ENCODE measurements around the gene TNFAIP2. TPM values are rescaled to one million over a fixed set of nuclear protein-coding genes. Genes with fewer than 3 reads are reported as not detected.
A peak's percentile ranks its signal among the peaks of the same experiment; 100 is the strongest.

The TNFAIP2 gene
- total RNA-seq, 1 donor from 2014 or later, result 21.5 TPM

DNA sequence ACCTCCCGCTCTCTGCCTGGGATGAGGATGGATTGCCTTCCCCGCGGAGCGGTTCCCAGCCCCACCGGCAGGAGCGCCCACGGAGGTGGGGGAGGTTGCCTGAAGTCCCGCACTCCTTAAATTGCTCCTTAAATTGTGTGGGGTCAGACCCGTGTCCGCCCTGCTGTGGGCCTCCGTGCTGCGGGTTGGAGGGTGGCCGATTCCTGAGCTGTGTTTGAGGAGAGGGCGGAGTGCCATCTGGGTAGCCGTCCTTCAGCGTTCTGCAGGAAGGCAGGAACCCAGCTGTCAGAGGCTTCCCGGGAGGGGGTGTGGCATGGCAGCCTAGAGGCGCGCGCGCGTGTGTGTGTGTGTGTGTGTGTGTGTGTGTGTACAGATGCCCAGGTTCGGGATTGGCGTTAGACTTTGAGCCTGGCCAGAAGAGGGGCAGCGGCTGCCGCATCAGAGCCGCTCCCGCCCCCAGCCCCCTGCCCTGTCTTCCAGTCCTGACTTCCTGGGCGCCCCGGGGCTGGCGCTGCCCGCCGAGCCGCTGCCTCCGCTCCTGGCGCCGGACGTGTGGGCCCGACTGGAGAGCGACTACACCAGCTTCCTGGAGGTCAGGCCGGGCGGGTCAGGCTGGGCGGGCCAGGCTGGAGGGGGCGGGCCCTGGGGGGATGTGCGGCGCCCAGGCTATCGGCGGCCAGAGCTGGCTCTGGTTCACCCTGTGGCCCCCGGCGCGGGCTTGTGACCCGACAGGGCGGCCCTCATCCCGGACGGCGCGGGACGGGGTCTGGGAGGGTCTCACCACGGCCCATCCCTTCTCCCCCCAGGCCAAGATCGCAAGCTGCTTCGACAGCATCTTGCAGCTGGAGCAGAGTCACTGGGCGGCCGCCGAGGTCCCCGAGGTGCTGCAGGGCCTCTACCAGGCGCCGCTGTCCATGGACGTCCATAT is 19.5 kb upstream of the TNFAIP2 start:
- DNase-seq (ENCODE audit: extremely low spot score, unreplicated experiment), result no peak
- H3K27me3 Mint-ChIP-seq, result peaks cover 9% of the 10 kb centered on the region

DNA sequence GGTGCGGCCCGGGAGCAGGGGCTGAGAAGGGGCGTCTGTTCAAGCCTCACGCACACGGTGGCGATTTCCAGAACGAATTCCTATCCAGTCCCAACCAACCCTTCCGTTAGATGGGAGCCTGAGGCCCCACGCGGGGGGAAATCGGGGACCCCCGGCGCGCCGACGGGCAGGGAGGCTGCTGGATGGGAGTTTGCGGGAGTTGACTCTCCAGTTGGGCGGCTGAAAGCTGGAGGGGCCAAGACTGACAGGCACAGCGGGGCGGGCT is 18.9 kb upstream of the TNFAIP2 start:
- TF ChIP-seq, protein P1, sequence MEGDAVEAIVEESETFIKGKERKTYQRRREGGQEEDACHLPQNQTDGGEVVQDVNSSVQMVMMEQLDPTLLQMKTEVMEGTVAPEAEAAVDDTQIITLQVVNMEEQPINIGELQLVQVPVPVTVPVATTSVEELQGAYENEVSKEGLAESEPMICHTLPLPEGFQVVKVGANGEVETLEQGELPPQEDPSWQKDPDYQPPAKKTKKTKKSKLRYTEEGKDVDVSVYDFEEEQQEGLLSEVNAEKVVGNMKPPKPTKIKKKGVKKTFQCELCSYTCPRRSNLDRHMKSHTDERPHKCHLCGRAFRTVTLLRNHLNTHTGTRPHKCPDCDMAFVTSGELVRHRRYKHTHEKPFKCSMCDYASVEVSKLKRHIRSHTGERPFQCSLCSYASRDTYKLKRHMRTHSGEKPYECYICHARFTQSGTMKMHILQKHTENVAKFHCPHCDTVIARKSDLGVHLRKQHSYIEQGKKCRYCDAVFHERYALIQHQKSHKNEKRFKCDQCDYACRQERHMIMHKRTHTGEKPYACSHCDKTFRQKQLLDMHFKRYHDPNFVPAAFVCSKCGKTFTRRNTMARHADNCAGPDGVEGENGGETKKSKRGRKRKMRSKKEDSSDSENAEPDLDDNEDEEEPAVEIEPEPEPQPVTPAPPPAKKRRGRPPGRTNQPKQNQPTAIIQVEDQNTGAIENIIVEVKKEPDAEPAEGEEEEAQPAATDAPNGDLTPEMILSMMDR (conservative IDR thresholded peaks at IDR 0.05), result no peak
- peaks cover 9% of the 10 kb centered on the region for H3K27me3 Mint-ChIP-seq
- no peak for DNase-seq (ENCODE audit: extremely low spot score, unreplicated experiment)
- no peaks in the 10 kb centered on the region for H3K9me3 Mint-ChIP-seq
- H3K4me3 Mint-ChIP-seq, result no peak overlapping the region
- peaks cover 13% of the 10 kb centered on the region for H3K4me1 Mint-ChIP-seq (ENCODE audit: unreplicated experiment)
- H3K36me3 Mint-ChIP-seq, result no peaks in the 10 kb centered on the region
- no peak overlapping the region for H3K27ac Mint-ChIP-seq

More for the DNA sequence above, 19.5 kb upstream of the TNFAIP2 start:
- Mint-ChIP-seq H3K4me3 (peak overlapping the region; percentile 28), H3K9me3 (no peaks in the 10 kb centered on the region), H3K4me1 (ENCODE audit: unreplicated experiment) (peaks cover 13% of the 10 kb centered on the region), H3K27ac (no peak overlapping the region), H3K36me3 (no peaks in the 10 kb centered on the region)
- TF ChIP-seq, protein P1 (conservative IDR thresholded peaks at IDR 0.05), result peak; percentile 42

DNA sequence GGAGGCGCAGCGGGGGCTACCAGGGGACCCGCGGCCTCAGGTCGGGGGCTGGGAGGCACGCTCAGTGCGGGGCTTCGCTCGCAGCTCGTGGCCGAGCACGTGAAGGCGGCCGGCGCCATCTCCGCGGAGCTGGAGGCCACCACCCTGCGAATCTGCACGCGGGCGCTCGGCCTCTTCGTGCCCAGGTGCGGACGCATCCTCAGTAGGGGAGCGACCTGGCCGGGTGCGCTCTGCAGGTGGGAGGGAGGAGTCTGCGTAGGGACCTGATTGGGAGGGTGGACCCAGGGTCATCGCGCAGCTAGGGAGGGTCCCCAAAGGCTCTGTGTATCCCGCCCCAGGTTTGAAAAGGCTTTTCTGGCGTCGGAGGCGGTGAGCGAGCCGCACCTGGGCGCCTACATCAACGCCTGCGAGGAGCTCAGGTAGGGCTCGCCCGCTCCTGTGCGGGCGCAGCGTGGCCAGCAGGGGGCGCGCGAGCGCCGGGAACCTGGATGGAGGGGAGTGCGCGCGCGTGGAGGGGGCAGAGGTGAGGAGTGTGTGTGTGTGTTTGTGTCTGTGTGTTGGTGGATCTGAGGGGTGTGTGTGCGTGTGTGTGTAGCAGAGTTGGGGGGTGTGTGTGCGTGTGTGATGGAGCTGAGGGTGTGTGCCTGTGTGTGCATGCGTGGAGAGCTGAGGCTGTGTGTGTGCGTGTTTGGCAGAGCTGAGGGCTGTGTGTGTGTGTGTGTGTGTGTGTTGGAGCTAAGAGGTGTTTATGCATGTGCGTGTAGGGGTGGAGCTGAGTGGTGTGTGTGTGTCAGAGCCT is 18.4 kb upstream of the TNFAIP2 start:
- Mint-ChIP-seq H3K4me1 (ENCODE audit: unreplicated experiment) (peaks cover 13% of the 10 kb centered on the region), H3K36me3 (no peaks in the 10 kb centered on the region), H3K27ac (peak overlapping the region; percentile 69), H3K9me3 (no peaks in the 10 kb centered on the region), H3K4me3 (peak overlapping the region; percentile 69), H3K27me3 (peaks cover 9% of the 10 kb centered on the region)
- TF ChIP-seq, protein P1 (conservative IDR thresholded peaks at IDR 0.05), result peak; percentile 98
- DNase-seq (ENCODE audit: extremely low spot score, unreplicated experiment), result no peak

DNA sequence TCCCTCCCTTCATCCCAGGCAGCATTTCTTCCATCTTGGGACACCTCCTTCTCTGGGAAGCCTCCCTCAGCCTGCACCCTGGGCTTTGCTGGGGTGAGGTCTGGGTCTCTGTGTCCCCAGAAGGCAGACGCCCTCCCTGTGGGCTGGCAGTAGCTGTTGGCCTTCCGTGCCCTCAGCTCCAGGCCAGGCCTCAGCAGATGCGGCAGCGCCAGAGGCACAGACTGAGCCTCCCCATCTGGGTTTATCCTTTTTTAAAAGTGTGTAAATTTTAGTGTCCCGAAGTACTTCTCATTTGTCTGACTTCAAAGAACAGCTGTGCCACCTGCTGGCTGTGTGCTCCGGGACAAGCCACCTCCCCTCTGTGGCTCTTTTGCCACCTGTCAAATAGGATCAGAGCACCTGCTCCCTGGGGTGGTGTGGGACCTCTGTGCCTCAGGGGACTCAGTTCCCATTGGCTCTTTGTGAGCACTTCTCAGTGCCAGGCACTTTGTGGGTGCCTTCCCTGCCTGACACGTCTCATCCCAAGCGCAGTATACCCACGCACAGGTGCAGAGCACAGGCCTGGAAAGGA is 17.6 kb upstream of the TNFAIP2 start:
- no peak overlapping the region for H3K27ac Mint-ChIP-seq
- peaks cover 9% of the 10 kb centered on the region for H3K27me3 Mint-ChIP-seq
- H3K4me3 Mint-ChIP-seq, result no peak overlapping the region
- no peaks in the 10 kb centered on the region for H3K9me3 Mint-ChIP-seq
- H3K4me1 Mint-ChIP-seq (ENCODE audit: unreplicated experiment), result peaks cover 16% of the 10 kb centered on the region
- no peak for DNase-seq (ENCODE audit: extremely low spot score, unreplicated experiment)
- H3K36me3 Mint-ChIP-seq, result no peaks in the 10 kb centered on the region
- TF ChIP-seq, protein P1 (conservative IDR thresholded peaks at IDR 0.05), result no peak

DNA sequence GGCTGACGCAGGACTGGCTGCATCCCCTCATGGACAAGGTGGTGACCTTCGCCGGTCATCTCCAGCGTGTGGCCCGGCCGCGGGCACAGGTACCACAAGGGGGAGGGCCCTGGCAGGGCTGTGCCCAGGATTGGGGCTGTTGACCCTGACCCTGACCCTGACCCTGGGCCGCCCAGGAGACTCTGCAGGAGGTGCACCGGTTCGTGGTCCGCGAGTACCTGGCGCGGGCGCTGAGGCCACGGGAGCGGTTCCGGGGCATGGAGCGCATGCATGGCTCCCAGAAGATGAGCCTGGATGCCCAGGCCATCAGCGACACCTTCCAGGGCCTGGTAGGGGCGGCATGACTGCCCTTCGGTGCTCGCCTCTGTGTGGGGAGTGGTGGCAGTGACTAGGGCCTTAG is 15.8 kb upstream of the TNFAIP2 start:
- H3K36me3 Mint-ChIP-seq, result no peaks in the 10 kb centered on the region
- H3K4me1 Mint-ChIP-seq (ENCODE audit: unreplicated experiment), result peaks cover 13% of the 10 kb centered on the region
- H3K27me3 Mint-ChIP-seq, result peaks cover 9% of the 10 kb centered on the region
- H3K27ac Mint-ChIP-seq, result no peak overlapping the region
- DNase-seq (ENCODE audit: extremely low spot score, unreplicated experiment), result no peak
- H3K9me3 Mint-ChIP-seq, result no peaks in the 10 kb centered on the region
- TF ChIP-seq, protein P1 (conservative IDR thresholded peaks at IDR 0.05), result no peak
- H3K4me3 Mint-ChIP-seq, result no peak overlapping the region
